Activated CD4-positive, alpha-beta T cell treated with anti-CD3 and anti-CD28 coated beads for 4 hours (primary cell): ENCODE results near the gene LTO1.
"Not testable (repeated sequence)": the region's sequence is repeated elsewhere in the genome, so short reads cannot be mapped to it uniquely, and the experiment has no call there.

Source experiments
- DNase-seq, 2 donors: peaks; one replicate each; pipeline ENCODE4 v3.0.0-alpha.2; 2020

The LTO1 gene

DNA sequence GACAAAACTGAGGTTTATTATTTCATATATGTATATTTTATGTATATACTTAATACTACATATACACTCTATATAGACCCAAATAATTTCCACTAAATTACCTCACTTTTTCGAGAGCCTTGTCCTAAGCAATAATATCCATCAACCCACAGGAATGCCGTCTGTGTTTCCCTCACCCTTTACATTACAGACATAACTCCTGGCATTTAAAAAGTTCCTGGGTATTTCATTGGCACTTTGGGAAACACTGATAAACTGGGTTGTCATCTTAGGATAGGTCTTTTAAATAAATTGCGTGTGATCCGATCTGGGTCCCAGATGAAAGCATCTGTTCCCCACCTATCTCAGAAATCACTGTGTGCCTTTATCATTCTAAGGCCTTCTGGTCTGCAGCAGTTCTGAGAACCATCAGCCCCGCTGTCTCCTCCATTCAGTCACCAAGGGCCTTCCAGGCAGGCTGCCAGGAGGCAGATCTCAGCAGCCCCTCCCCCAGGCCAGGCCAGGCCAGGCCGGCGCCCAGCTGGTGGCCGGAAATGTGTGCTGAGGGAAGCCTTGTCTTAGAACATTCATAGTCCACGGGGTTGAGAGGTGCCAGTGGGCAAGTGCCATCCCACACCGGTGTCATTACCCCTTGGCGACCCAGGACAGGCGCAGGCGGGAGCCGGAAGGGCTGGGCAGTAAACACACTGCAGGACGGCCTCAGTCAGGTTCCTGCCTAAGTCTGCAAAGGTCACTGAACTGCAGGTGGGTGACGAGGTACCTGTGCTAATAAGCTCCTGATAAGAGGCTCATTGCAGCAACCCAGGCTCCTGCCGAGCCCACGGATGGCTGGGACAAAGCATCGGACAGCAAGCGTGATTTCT lies 25.4 kb upstream of the LTO1 start:
- no peak for DNase-seq

DNA sequence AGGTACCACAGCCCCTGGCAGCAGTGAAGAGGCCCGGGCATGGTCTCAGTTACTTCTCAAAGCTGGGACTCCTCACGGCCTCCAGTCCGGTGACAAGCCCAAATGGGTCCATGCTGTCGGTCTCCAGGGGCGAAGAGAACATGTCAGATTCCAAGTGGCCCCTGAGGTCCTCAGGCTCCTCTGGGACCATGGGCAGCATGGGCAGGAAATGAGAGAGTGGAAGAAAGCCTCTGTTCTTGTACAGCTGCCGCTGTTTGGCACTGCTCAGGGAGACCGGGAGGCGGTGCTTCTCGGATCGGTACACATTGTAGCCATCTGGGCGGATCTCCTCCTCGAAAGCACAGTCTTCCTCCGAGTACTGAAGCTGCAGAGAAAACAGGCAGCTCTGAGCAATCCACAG lies 24.1 kb upstream of the LTO1 start:
- DNase-seq = no peak

DNA sequence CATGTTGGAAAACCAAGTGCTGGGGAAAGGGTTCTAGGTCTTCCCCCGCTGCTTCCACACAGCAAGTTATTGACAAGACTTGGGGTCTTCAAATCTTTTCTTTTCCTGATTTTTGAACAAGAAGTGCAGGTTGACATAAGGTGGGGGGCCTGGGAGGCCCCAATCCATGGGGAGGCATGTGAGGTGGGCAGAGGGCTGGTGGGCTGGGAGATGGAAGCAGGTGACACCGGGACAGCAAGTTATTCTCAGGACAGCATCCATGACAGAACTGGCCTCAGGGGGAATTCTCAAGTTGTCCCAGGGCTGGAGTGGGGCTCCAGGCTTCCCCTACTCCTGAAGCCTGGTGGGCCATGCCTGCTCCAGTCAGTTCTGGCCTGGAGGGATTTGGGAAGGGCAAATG lies 23.2 kb upstream of the LTO1 start:
- DNase-seq = no peak

DNA sequence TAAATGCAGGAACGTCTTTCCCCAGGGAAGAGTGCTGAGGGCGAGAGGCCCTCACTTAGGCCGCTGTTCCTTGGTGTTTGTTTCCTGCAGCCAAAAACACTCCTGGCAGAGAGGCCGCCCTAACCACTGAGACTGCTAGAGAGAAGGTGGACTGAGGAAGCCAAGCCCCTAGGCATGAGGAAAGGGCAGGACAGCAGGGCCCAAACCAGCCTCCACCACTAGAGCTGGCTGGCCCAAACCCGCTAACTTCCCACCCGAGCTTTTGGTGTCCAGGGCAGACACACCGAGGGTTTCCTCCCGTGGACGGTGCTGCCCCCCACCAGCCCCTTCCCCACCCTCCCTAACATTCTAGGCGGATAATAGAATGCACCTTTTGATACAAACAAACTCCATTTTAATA lies 22.7 kb upstream of the LTO1 start:
- DNase-seq = no peak

DNA sequence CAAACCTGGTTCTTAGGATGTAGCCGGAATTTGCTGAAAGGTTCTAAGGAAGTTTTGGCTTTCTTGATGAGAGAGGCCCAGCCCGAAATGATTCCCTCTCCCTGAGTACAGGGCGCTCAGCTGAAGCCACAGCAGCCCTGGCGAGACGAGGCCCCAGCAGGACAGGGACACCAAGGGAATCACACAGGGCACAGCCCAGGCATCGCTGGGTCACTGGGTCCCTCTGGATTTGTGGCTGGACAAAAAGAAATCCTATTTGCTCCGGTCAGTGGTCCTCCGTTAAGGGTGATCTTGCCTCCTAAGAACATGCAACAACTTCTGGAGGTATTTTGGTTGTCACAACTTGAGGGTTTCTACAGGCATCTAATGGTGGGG lies 22.3 kb upstream of the LTO1 start:
- no peak for DNase-seq

DNA sequence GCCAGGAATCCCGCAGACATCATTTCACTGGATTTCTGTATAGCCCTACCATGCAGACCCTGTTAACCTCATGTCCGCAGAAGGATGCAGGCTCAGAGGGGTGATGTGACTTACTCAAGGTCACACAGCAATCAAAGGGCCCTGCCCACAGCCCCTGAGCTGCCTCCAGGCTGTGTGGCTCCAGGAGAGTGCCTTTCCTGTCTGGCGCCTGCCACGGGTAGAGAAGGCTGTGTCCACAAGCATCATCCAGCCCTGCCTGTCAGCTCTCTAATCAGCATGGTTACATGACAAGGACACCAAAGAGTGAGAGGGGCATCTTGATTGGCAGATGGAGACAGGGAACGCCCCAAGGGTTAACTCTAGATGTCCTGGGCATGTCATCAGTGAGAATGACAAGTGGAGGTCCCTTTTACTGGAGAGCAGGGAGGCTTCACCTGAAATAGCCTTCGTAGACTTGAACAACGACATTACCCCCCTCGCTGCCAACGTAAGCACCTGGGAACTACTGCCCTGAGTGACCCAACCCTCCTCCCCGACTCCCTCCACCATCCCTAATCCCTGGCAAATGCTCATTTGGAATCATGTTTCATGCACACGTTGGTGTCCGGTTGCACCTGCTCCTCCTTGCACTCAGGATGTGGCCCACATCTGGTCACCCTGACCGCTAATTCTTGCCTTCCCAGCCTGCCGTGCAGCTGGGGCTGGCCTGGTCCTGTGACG lies 21.8 kb upstream of the LTO1 start:
- DNase-seq = no peak

DNA sequence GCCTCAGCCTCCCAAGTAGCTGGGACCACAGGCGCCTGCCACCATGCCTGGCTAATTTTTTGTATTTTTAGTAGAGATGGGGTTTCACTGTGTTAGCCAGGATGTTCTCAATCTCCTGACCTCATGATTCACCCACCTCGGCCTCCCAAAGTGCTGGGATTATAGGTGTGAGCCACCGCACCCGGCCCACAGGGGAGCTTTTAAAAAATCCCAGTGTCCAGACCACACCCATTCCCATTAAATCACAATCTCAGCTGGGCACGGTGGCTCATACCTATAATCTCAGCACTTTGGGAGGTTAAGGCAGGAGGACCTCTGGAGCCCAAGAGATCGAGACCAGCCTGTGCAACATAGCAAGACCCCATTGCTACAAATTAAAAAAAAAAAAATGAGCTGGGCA lies 20.8 kb upstream of the LTO1 start:
- not testable (repeated sequence) for DNase-seq

DNA sequence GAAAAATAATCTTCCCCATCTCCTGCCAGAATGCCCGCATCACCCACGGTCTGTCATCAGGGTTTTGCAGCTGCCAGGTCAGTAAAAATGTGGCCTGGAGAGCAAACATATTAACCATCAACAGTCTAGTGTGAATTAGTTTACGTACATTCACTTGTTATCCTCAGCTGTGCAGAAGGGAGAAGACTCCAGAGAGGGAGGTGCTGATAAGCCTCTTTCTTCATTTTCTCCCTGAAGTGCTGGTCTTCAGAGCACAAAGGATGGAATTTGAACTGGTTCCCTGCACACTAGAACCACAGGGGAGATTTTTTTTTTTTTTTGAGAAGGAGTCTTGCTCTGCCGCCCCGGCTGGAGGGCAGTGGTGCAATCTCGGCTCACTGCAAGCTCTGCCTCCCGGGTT lies 20.4 kb upstream of the LTO1 start:
- no peak for DNase-seq

DNA sequence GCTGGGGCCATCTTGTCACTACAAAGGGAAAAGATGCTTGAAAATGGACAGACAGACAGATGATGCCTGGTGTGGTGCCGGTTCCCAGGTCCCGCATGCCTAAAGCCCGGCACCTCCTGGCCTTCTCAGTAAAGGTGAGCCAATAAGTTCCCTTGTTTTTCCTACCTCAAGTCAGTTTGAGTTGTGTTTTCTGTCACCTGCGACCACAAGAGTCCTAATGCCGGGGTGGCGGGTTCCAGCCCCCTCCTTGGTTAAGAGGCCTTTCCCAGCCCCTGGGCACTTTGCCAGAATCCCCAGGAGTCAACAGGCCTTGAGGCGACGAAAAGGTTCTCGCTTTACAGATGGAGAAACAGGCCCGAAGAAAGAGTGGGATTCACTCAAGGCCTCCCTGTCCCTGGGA lies 19.6 kb upstream of the LTO1 start:
- DNase-seq = no peak

DNA sequence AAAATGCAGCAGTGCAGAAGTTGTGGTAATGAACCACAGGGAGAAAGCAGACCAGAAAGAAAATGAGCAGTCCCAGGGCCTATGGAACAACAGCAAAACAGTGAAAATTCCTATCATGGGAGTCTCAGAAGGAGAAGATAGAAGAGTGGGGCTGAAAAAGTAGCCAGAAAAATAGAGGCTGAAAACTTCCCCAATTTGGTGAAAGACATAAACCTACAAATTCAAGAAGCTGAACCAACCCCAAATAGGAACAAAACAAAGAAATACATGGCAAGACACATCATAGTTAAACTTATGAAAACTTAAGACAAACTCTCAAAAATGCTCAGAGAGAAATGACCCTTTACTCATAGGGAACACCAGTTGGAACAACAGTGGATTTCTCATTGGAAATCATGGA lies 17.3 kb upstream of the LTO1 start:
- no peak for DNase-seq

DNA sequence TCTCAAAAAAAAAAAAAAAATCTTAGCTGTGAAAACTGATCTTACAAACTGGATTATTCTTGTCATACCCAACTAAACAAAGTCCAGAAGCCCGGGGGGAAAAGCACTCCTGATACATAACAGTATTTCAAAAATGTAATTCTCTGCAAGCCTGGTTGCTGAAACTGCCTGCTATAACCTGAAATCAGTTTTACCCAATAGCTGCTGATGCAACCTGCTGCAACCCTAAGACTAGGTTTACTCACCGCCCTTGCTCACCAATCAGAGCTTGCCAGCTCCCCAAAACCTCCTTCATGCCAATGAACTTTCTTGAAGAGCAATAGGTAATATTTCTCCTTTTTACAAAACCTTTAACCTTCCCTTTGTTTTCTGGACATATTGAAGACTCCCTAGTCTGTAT lies 16.3 kb upstream of the LTO1 start:
- DNase-seq = no peak

DNA sequence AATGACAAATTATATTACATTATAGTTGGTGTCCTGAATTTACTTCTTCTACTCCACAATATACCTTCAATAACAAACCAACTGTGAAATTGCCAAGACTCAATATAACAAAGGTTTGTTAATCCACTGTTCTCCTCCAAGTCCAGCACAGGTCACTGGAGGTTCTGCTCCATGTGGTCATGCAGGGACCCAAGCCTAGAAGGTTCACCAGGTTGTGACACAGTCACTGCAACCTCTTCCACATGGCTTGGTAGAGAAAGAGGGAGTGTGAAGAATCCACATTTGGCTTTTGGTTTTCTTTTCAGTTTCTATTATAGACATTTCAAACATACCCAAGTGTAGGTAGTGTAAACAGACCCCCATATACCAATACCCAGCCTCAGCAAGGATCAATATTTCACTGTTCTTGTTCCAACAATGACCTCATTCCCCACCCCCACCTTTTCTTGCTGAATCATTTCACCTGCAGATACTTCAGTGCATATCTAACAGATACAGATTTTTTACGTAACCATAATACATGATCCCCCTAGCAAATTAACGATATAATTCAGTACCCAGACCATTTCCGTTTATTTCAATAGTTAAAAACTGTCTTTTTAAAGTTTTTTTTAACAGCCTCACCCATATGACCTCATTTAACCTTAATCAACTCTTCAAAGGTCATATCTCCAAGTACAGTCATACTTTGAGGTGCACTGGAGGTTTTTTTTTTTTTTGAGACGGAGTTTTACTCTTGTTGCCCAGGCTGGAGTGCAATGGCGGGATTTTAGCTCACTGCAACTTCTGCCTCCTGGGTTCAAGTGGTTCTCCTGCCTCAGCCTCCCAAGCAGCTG lies 14.5 kb upstream of the LTO1 start:
- no peak for DNase-seq

DNA sequence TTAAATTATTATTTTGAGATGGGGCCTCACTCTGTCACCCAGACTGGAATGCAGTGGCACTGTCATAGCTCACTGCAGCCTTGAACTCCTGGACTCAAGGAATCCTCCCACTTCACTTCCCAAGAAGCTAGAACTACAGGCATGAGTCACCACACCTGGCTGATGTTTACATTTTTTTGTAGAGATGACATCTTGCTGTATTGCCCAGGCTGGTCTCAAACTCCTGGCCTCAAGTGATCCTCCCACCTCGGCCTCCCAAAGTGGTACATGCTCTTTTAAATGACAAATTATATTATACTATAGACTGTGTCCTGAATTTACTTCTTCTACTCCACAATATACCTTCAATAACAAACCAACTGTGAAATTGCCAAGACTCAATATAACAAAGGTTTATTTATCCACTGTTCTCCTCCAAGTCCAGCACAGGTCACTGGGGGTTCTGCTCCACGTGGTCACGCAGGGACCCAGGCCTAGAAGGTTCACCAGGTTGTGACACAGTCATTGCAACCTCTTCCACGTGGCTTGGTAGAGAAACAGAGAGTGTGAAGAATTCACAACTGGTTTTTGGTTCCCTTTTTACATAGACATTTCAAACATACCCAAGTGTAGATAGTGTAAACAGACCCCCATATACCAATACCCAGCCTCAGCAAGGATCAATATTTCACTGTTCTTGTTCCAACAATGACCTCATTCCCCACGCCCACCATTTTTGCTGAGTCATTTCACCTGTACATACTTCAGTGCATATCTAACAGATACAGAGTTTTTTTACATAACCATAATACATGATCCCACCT lies 13.0 kb upstream of the LTO1 start:
- not testable (repeated sequence) for DNase-seq

DNA sequence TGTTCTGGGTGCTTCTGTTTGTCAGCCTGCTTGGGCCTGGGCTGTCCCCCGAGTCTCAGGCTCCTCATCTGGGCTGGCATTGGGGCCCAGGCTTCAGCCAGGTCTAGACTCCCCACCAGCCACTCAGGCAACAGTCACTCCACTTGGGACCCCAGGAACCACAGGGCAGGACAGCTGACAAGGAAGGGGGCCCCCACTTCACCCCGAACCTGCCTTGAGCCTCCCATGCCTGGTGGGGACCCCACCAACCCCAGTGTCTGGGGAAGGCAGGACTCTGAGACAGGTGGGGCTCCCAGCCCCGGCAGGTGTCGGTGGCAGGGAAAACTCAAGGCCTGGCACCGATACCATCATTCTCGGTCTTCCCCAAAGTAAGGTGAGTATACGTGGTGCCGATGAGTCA lies 11.7 kb upstream of the LTO1 start:
- no peak for DNase-seq

DNA sequence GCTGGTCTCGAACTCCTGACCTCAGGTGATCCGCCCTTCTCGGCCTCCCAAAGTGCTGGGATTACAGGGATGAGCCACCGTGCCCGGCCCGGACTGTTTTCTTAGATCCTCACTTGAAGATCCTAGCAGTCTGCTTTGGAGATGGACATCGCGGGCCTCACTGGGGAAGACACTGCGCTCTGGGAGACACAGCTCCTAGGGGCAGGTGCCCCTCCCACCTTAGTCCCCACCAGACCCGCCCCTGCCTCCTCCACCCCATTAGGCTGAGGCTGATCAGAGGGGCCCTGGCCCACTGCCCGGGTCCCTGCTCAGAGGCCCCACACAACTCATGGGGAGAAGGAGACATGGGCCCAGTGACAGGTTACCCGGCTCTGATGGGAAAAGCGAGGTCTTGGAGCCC lies 11.3 kb upstream of the LTO1 start:
- no peak for DNase-seq

DNA sequence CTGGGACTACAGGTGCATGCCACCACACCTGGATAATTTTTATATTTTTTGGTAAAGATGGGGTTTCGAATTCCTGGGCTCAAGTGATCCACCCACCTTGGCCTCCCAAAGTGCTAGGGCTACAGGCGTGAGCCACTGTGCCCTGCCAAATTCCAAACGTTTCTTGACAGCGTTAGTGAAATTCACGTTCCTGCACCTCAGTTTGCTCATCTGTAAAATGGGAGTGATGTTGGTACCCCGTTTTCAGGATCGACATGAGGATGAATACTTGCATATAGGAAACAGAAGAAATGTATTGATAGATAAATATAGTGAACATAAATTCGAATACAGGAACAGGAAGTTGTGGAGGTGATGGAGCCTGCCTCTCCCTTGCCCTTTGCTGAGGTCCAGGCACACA lies 10.2 kb upstream of the LTO1 start:
- no peak for DNase-seq

DNA sequence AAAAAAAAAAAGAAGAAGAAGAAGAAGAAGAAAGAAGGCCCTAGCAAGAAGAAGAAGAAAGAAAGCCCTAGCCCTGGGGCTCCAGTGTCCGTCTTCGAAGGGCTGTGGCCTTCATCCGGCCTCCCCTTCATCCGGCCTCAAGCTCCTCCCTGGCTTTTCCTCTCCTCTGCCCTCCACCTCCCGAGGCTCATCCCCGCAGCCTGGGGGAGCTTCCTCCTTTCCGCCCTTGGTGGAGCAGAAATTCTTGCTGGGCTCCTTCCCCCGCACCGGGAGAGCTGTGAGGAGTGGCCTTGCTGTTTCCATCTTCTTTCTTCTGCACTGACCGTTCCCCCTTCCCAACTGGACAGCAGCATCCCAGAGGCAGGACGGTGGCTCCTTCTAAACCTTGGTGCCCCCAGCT lies 9.5 kb upstream of the LTO1 start:
- DNase-seq = no peak

DNA sequence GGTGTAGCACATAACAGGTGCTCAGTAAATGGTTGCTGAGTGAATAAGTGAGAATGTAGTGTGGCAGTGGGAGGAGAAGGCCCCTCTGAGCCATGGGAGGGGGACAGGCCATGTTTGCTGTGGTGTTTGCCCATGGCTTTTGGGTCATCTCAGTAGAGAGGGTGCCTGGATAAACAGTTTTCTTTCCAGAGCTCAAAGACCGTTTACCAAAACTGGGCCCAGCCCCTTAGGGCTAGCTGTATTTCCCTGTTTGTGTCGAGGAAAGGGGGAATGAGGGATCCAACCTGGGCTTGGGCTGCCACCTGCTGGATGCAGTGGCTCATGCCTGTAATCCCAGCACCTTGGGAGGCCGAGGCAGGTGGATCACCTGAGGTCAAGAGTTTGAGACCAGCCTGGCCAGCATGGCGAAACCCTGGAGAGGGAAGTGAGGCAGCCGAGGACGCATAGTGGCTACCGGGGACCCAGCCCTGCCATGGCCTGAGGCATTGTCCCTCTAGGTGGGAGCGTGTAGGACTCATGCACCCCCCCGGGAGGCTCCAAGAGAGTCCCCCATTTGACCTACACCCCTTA lies 8.7 kb upstream of the LTO1 start:
- no peak for DNase-seq

DNA sequence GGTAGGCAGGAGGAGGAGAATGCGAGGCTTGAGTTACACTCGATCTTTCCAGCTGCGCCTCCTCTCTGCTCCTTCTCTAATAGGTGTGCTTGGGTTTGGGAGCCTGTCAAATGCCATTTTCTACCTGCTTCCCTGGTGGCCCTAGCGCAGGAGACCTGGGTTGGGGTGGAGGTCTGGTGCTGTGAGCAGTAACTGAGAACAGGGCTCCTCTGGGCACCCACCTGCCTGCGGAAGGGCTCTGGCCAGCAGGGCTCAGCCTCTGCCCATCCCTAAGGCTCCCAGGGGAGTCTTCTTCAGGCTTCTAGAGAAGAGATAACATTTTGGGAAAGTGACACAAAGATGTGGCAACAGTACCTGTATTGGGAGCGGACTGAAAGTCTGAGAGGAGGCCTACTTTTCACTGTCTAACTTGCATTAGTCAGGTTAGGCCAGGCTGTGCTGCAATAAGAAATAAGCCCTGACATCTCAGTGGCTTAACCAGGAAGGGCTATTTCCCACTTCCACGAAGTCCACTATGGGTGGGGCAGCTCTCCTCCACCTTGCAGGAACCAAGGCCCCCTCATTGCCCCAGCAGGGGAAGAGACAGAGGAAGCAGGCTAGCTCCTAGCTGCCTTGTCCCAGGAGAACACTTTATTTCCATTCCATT lies 7.7 kb upstream of the LTO1 start:
- DNase-seq = no peak

DNA sequence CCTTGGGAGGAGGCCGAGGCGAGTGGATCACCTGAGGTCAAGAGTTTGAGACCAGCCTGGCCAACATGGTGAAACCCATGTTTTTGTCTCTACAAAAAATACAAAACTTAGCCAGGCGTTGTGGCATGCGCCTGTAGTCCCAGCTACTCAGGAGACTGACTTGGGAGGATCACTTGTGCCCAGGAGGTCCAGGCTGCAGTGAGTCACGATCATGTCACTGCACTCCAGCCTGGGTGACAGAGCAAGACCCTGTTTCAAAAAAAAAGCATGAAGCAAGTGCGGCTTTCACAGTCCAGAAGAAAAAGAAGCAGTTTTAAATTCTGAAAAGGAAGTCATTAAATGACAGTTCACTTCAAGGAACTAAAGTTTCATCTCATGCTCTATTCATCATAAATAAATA lies 7.1 kb upstream of the LTO1 start:
- DNase-seq = no peak

DNA sequence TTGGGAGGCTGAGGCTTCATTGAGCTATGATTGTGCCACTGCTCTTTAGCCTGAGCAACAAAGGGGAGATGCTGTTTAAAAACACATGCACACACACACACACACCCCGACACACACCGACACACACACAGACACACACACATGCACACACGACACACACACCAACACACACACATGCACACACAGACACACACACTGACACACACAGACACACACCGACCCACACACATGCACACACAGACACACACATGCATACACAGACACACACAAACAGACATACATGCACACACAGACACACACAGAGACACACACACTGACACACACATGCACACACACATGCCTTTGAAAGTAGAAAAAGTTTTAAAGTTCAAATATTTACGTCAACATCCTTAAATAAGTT lies 5.5 kb upstream of the LTO1 start:
- DNase-seq = no peak

DNA sequence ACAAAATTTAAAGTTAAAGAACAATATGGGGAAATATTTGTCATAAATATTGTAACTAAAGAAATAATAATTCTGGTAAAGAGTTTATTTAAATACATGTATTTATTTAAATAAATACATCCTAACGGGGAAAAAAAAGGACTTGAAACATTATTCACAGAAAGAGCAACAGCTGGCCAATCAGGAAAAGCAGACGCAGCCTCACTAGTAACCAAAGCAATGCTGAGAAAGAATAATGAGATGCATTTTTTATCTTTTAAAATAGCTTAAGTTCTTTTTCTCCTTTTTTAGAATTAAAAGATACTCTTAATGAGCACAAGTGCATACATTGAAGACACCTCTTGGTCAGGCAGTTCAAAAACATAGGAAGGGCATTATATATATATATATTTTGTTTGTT lies 2.6 kb upstream of the LTO1 start:
- no peak for DNase-seq
